NCI-H82 treated with DMSO at 0.1 percent for 48 hours (cell line): ENCODE measurements around the gene DUSP2.
A peak's percentile ranks its signal among the peaks of the same experiment; 100 is the strongest.

Experiments used
- DNase-seq: peaks from one replicate; lab custom pipeline; 2025; ENCODE audit not compliant: unreplicated experiment; lab: John Stamatoyannopoulos, UW

DUSP2 gene

GRCh38 chr2:96131813-96132745, 13.2 kb downstream of the DUSP2 start:
- DNase-seq: no peak

GRCh38 chr2:96131152-96131812, 14.0 kb downstream of the DUSP2 start:
- no peak for DNase-seq

GRCh38 chr2:96130483-96130882, 14.8 kb downstream of the DUSP2 start:
- DNase-seq: no peak

GRCh38 chr2:96129528-96130120, 15.6 kb downstream of the DUSP2 start:
- DNase-seq: no peak

- DNase-seq: no peak
These were observed 16.8 kb downstream of the DUSP2 start for GRCh38 chr2:96128456-96128855.

GRCh38 chr2:96124406-96125265, 20.6 kb downstream of the DUSP2 start:
- no peak for DNase-seq

- DNase-seq: no peak
These were observed 21.3 kb downstream of the DUSP2 start for GRCh38 chr2:96123936-96124335.

- DNase-seq: no peak
These were observed 21.9 kb downstream of the DUSP2 start for GRCh38 chr2:96123290-96123689.

- DNase-seq: no peak
These were observed 22.8 kb downstream of the DUSP2 start for GRCh38 chr2:96122391-96122790.

- no peak for DNase-seq
These were observed 23.8 kb downstream of the DUSP2 start for GRCh38 chr2:96121414-96121813.

GRCh38 chr2:96120991-96121390, 24.2 kb downstream of the DUSP2 start:
- DNase-seq: no peak

- no peak for DNase-seq
These were observed 25.0 kb downstream of the DUSP2 start for GRCh38 chr2:96120091-96120720.

- no peak for DNase-seq
These were observed 25.9 kb downstream of the DUSP2 start for GRCh38 chr2:96119389-96119751.

GRCh38 chr2:96118698-96119388, 26.4 kb downstream of the DUSP2 start:
- no peak for DNase-seq

- no peak for DNase-seq
These were observed 27.3 kb downstream of the DUSP2 start for GRCh38 chr2:96117701-96118588.

GRCh38 chr2:96116879-96117533, 28.2 kb downstream of the DUSP2 start:
- DNase-seq: peak; percentile 17

GRCh38 chr2:96116424-96116878, 28.8 kb downstream of the DUSP2 start, which contains the start of gene ADRA2B:
Gene ADRA2B (minus strand): TSS chr2:96116571. CDS start chr2:96116149, 422 bp downstream.
- peak; percentile 15 for DNase-seq
